ENCODE measurements around the gene GOLGA1.

Gene GOLGA1

GRCh38 chr9:124890179-124890578 lies 50.7 kb downstream of the GOLGA1 start:
- Histone ChIP-seq H3K27ac (ENCODE audit: low read depth, low read length) (no peak overlapping the region), H3K9ac (ENCODE audit: low read length) (no peak overlapping the region), H3K4me1 (ENCODE audit: control insufficient read depth, insufficient read depth, low read length) (no peaks in the 10 kb centered on the region), H3K27me3 (ENCODE audit: control insufficient read depth, insufficient read depth, low read length) (no peaks in the 10 kb centered on the region), H3K4me3 (ENCODE audit: low read length) (no peak overlapping the region), H3K36me3 (ENCODE audit: control insufficient read depth, insufficient read depth, low read length) (peaks cover 45% of the 10 kb centered on the region)

- H3K4me3 ChIP-seq (ENCODE audit: low read length), result no peak overlapping the region
- no peak overlapping the region for H3K9ac ChIP-seq (ENCODE audit: low read length)
- H3K36me3 ChIP-seq (ENCODE audit: control insufficient read depth, insufficient read depth, low read length), result peaks cover 45% of the 10 kb centered on the region
- H3K27ac ChIP-seq (ENCODE audit: low read depth, low read length), result no peak overlapping the region
- no peaks in the 10 kb centered on the region for H3K27me3 ChIP-seq (ENCODE audit: control insufficient read depth, insufficient read depth, low read length)
- H3K4me1 ChIP-seq (ENCODE audit: control insufficient read depth, insufficient read depth, low read length), result no peaks in the 10 kb centered on the region
Observed at GRCh38 chr9:124889006-124889405, 51.9 kb downstream of the GOLGA1 start.

- no peak overlapping the region for H3K9ac ChIP-seq (ENCODE audit: low read length)
- H3K36me3 ChIP-seq (ENCODE audit: control insufficient read depth, insufficient read depth, low read length), result peaks cover 47% of the 10 kb centered on the region
Observed at GRCh38 chr9:124887832-124888231, 53.1 kb downstream of the GOLGA1 start.

DNA sequence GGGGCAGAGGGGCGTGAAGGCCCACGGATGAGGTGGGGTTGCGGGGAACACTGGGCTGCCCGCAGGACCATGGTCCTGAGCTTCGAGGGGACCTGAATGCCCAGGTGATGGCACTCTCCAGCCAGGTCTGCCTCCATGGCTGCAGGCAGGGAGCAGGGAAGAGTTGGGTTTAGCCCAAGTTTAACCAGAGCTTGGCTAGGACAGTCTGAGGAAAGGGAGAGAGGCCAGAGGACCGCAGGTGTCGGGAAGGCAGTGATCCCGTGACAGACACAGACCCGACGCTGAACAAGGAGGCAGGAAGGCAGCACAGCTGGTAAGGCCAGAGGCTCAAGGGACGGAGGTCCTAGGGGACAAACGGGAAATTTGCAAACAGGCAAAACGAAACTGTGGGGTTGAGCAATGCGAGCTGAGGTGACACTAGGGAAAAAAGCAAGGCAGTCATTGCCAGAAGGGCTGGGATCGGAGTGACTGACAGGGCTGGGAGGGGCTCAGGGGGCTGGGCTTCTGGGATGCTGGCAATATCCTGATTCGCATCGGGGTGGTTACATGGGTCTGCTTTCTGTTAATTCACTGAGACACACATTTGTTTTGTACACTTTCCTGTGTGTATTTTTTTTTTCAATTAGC lies 53.9 kb downstream of the GOLGA1 start:
- H3K9ac ChIP-seq (ENCODE audit: low read length), result no peak overlapping the region
- H3K27me3 ChIP-seq (ENCODE audit: control insufficient read depth, insufficient read depth, low read length), result no peaks in the 10 kb centered on the region
- peaks cover 48% of the 10 kb centered on the region for H3K36me3 ChIP-seq (ENCODE audit: control insufficient read depth, insufficient read depth, low read length)
- H3K4me1 ChIP-seq (ENCODE audit: control insufficient read depth, insufficient read depth, low read length), result no peaks in the 10 kb centered on the region
- H3K27ac ChIP-seq (ENCODE audit: low read depth, low read length), result no peak overlapping the region
- no peak overlapping the region for H3K4me3 ChIP-seq (ENCODE audit: low read length)

More at GRCh38 chr9:124887832-124888231, 53.1 kb downstream of the GOLGA1 start:
- no peaks in the 10 kb centered on the region for H3K4me1 ChIP-seq (ENCODE audit: control insufficient read depth, insufficient read depth, low read length)
- no peak overlapping the region for H3K4me3 ChIP-seq (ENCODE audit: low read length)
- H3K27me3 ChIP-seq (ENCODE audit: control insufficient read depth, insufficient read depth, low read length), result no peaks in the 10 kb centered on the region
- no peak overlapping the region for H3K27ac ChIP-seq (ENCODE audit: low read depth, low read length)

DNA sequence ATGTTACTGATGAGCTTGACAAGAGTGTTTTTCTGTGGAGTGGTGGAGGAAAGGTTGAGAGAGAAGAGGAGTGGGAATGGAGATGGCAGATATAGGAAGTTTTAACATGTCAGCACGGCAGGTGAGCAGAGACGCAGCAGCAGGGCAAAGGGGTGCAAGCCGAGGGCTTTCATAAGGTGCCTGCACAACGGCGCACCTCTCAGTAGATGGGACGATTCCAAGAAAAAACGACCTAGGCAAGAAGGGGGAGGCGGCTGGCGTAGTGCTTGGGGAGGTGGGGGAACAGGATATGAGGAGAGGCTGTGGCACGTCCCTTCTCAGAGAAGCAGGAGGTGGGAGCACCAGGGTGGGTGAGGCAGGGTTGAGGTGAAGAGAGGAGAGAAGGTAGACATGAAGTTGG lies 54.4 kb downstream of the GOLGA1 start:
- Histone ChIP-seq H3K27ac (ENCODE audit: low read depth, low read length) (no peak overlapping the region), H3K9ac (ENCODE audit: low read length) (no peak overlapping the region), H3K4me3 (ENCODE audit: low read length) (no peak overlapping the region)

GRCh38 chr9:124885551-124885950 lies 55.3 kb downstream of the GOLGA1 start:
- Histone ChIP-seq H3K36me3 (ENCODE audit: control insufficient read depth, insufficient read depth, low read length) (peaks cover 52% of the 10 kb centered on the region), H3K9ac (ENCODE audit: low read length) (no peak overlapping the region), H3K4me1 (ENCODE audit: control insufficient read depth, insufficient read depth, low read length) (no peaks in the 10 kb centered on the region), H3K27me3 (ENCODE audit: control insufficient read depth, insufficient read depth, low read length) (no peaks in the 10 kb centered on the region), H3K4me3 (ENCODE audit: low read length) (no peak overlapping the region), H3K27ac (ENCODE audit: low read depth, low read length) (no peak overlapping the region)

More for the DNA sequence above, 54.4 kb downstream of the GOLGA1 start:
- Histone ChIP-seq H3K36me3 (ENCODE audit: control insufficient read depth, insufficient read depth, low read length) (peaks cover 52% of the 10 kb centered on the region), H3K4me1 (ENCODE audit: control insufficient read depth, insufficient read depth, low read length) (no peaks in the 10 kb centered on the region), H3K27me3 (ENCODE audit: control insufficient read depth, insufficient read depth, low read length) (no peaks in the 10 kb centered on the region)

DNA sequence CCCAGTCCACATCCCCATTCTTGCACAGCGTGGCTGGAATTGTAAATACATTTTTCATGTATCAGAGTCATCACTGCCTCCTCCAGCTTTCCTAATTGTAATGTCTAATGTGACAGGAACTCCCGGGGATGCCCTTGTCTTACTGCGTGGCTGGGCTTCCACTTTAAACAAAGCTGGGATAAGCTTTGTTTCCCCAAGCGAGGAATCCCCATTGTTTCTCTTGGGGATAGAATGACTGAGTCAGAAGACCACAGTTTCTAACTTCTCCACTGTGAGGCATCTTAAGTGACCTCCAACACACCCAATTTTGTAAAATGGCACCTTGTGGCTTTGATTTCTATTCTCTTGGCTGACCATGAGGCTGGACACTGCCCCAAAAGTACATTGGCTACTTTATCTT lies 56.5 kb downstream of the GOLGA1 start:
- H3K9ac ChIP-seq (ENCODE audit: low read length), result no peak overlapping the region
- H3K4me1 ChIP-seq (ENCODE audit: control insufficient read depth, insufficient read depth, low read length), result no peaks in the 10 kb centered on the region
- H3K27me3 ChIP-seq (ENCODE audit: control insufficient read depth, insufficient read depth, low read length), result no peaks in the 10 kb centered on the region
- no peak overlapping the region for H3K27ac ChIP-seq (ENCODE audit: low read depth, low read length)
- H3K36me3 ChIP-seq (ENCODE audit: control insufficient read depth, insufficient read depth, low read length), result peaks cover 49% of the 10 kb centered on the region
- H3K4me3 ChIP-seq (ENCODE audit: low read length), result no peak overlapping the region

GRCh38 chr9:124882231-124882630 lies 58.7 kb downstream of the GOLGA1 start:
- peaks cover 39% of the 10 kb centered on the region for H3K36me3 ChIP-seq (ENCODE audit: control insufficient read depth, insufficient read depth, low read length)
- H3K9ac ChIP-seq (ENCODE audit: low read length), result no peak overlapping the region
- no peaks in the 10 kb centered on the region for H3K4me1 ChIP-seq (ENCODE audit: control insufficient read depth, insufficient read depth, low read length)
- no peaks in the 10 kb centered on the region for H3K27me3 ChIP-seq (ENCODE audit: control insufficient read depth, insufficient read depth, low read length)
- H3K4me3 ChIP-seq (ENCODE audit: low read length), result no peak overlapping the region
- no peak overlapping the region for H3K27ac ChIP-seq (ENCODE audit: low read depth, low read length)

DNA sequence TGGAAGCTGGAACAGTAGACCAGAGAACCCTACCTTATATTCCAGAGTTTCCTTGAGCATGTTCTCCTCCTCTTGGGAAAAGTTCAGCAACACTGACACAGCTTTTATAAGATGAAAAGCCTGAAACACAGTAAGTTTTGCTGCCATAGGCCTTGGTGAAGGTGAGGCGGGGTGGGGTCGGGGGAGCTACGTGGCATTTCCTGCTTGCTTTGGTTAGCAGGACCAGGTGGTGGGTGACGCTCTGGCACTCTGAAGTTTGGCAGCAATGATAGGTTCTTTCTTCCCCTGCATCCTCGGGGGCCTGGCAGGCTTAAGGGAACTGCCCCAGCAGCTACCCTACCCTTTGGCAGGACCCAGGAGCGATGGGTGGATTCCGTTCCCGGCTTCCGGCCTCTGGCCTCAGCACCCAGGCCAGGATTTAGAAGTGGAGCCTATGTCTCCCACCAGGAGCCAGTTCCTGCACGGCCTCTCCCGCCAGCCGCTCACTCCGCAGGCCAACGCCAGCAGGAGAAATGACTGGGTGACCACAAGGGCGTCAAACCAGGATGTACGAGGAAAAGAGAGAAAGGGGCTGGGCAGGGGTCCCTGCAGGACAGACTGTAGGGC lies 59.6 kb downstream of the GOLGA1 start:
- H3K9ac ChIP-seq (ENCODE audit: low read length), result no peak overlapping the region
- H3K4me3 ChIP-seq (ENCODE audit: low read length), result no peak overlapping the region
- H3K27ac ChIP-seq (ENCODE audit: low read depth, low read length), result no peak overlapping the region
- peaks cover 33% of the 10 kb centered on the region for H3K36me3 ChIP-seq (ENCODE audit: control insufficient read depth, insufficient read depth, low read length)
- no peaks in the 10 kb centered on the region for H3K4me1 ChIP-seq (ENCODE audit: control insufficient read depth, insufficient read depth, low read length)
- no peaks in the 10 kb centered on the region for H3K27me3 ChIP-seq (ENCODE audit: control insufficient read depth, insufficient read depth, low read length)

GRCh38 chr9:124880501-124880900 lies 60.4 kb downstream of the GOLGA1 start:
- H3K4me1 ChIP-seq (ENCODE audit: control insufficient read depth, insufficient read depth, low read length), result no peaks in the 10 kb centered on the region
- H3K4me3 ChIP-seq (ENCODE audit: low read length), result no peak overlapping the region
- no peaks in the 10 kb centered on the region for H3K27me3 ChIP-seq (ENCODE audit: control insufficient read depth, insufficient read depth, low read length)
- peaks cover 31% of the 10 kb centered on the region for H3K36me3 ChIP-seq (ENCODE audit: control insufficient read depth, insufficient read depth, low read length)
- H3K9ac ChIP-seq (ENCODE audit: low read length), result no peak overlapping the region
- no peak overlapping the region for H3K27ac ChIP-seq (ENCODE audit: low read depth, low read length)

- H3K4me1 ChIP-seq (ENCODE audit: control insufficient read depth, insufficient read depth, low read length), result no peaks in the 10 kb centered on the region
- no peak overlapping the region for H3K4me3 ChIP-seq (ENCODE audit: low read length)
- peaks cover 39% of the 10 kb centered on the region for H3K36me3 ChIP-seq (ENCODE audit: control insufficient read depth, insufficient read depth, low read length)
- no peak overlapping the region for H3K27ac ChIP-seq (ENCODE audit: low read depth, low read length)
- H3K27me3 ChIP-seq (ENCODE audit: control insufficient read depth, insufficient read depth, low read length), result no peaks in the 10 kb centered on the region
- H3K9ac ChIP-seq (ENCODE audit: low read length), result no peak overlapping the region
Observed at GRCh38 chr9:124879226-124879625, 61.7 kb downstream of the GOLGA1 start.

GRCh38 chr9:124878518-124878917 lies 62.4 kb downstream of the GOLGA1 start:
- Histone ChIP-seq H3K36me3 (ENCODE audit: control insufficient read depth, insufficient read depth, low read length) (peaks cover 44% of the 10 kb centered on the region), H3K4me1 (ENCODE audit: control insufficient read depth, insufficient read depth, low read length) (no peaks in the 10 kb centered on the region), H3K4me3 (ENCODE audit: low read length) (no peak overlapping the region), H3K27ac (ENCODE audit: low read depth, low read length) (no peak overlapping the region), H3K27me3 (ENCODE audit: control insufficient read depth, insufficient read depth, low read length) (no peaks in the 10 kb centered on the region), H3K9ac (ENCODE audit: low read length) (no peak overlapping the region)

DNA sequence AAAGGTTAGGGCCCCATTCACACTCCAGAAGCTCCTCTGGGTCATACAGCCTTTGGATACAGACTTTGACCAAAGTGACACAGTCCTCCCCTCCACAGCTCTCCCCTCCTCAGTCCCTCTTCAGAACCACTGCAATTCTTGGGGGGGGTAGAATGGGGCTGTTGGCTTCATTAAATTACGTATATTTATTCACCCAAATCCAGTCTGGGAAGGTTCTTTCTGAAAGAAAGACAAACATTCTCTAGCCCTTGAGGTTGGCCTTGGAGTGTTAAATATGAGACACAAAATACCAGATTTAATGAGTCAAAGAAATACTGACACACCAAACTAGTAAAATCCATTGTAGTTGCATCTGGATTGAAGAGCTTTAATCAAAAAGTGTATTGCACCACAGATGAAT lies 62.9 kb downstream of the GOLGA1 start:
- no peak overlapping the region for H3K9ac ChIP-seq (ENCODE audit: low read length)
- peaks cover 47% of the 10 kb centered on the region for H3K36me3 ChIP-seq (ENCODE audit: control insufficient read depth, insufficient read depth, low read length)
- no peaks in the 10 kb centered on the region for H3K4me1 ChIP-seq (ENCODE audit: control insufficient read depth, insufficient read depth, low read length)
- H3K27ac ChIP-seq (ENCODE audit: low read depth, low read length), result no peak overlapping the region
- no peaks in the 10 kb centered on the region for H3K27me3 ChIP-seq (ENCODE audit: control insufficient read depth, insufficient read depth, low read length)
- no peak overlapping the region for H3K4me3 ChIP-seq (ENCODE audit: low read length)
